ENCODE results near the gene MED31.

The MED31 gene

DNA sequence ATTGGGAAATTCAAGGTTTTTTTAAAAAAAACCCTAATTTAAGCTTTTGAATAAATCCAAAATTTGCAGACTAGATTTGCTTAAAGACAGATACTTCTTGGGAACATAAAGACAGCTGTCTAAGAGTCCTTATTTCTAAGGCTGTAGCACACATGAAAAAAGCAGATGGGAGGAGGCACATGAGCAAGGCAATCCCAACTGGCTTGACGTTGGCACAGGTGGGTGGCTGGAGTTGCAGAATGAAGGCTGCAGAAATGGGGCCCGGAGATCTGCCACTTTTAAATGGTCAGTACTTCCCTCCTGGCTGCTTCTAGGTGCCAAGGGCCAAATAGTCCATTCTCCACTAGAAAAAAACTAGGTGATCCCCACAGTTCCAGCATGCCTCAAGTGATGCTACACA, 15.3 kb downstream of the MED31 start (continued):
- no peak for TF ChIP-seq ZNF394 (tag by site-specific recombination; IDR thresholded peaks at IDR 0.05; ENCODE audit: borderline replicate concordance)

DNA sequence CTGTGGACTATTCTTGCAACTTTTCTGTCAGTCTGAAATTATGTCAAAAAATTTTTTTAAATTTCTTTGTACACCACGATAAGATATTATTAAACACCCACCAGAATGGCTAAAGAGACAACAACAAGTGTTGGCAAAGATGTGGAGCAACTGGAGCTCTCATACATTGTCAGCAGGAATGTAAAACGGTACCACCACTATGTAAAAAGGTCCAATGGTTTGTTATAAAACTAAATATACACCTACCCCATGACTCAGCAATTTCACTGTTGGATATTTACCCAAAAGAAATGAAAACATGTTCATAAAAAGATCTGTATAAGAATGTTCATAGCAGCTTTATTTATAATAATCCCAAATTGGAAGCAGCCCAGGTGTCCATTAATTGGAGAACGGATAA, 18.1 kb downstream of the MED31 start:
- Histone ChIP-seq H3K27ac (ENCODE audit: extremely low read depth, low read depth, low read length) (no peak overlapping the region), H3K9me3 (ENCODE audit: control insufficient read depth, insufficient read depth, low read depth, low read length) (no peaks in the 10 kb centered on the region), H3K4me3 (ENCODE audit: low read depth, low read length) (no peak overlapping the region), H3K4me1 (ENCODE audit: control insufficient read depth, insufficient read depth, low read length) (no peaks in the 10 kb centered on the region), H3K36me3 (ENCODE audit: control insufficient read depth in 2 of 2, insufficient read depth in 1 of 2, low read length in 2 of 2) (peaks cover 57 to 72% of the 10 kb centered on the region in 2 experiments)
- CTCF ChIA-PET = interaction anchor here (0.5 to 0.6 kb wide), 2 partner anchors 11 to 388 kb away, joined by 3 to 4 read pairs; no protein-coding TSS in a partner anchor
- POLR2A ChIA-PET = no interaction called here
- TF ChIP-seq GLI2 (tag by site-specific recombination; IDR thresholded peaks at IDR 0.05; ENCODE audit: borderline replicate concordance, low read depth) (no peak), ZNF776 (tag by site-specific recombination; IDR thresholded peaks at IDR 0.05; ENCODE audit: borderline replicate concordance) (no peak)
- TF ChIP-seq, protein P1, sequence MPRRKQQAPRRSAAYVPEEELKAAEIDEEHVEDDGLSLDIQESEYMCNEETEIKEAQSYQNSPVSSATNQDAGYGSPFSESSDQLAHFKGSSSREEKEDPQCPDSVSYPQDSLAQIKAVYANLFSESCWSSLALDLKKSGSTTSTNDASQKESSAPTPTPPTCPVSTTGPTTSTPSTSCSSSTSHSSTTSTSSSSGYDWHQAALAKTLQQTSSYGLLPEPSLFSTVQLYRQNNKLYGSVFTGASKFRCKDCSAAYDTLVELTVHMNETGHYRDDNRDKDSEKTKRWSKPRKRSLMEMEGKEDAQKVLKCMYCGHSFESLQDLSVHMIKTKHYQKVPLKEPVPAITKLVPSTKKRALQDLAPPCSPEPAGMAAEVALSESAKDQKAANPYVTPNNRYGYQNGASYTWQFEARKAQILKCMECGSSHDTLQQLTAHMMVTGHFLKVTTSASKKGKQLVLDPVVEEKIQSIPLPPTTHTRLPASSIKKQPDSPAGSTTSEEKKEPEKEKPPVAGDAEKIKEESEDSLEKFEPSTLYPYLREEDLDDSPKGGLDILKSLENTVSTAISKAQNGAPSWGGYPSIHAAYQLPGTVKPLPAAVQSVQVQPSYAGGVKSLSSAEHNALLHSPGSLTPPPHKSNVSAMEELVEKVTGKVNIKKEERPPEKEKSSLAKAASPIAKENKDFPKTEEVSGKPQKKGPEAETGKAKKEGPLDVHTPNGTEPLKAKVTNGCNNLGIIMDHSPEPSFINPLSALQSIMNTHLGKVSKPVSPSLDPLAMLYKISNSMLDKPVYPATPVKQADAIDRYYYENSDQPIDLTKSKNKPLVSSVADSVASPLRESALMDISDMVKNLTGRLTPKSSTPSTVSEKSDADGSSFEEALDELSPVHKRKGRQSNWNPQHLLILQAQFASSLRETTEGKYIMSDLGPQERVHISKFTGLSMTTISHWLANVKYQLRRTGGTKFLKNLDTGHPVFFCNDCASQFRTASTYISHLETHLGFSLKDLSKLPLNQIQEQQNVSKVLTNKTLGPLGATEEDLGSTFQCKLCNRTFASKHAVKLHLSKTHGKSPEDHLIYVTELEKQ (tag by site-specific recombination; IDR thresholded peaks at IDR 0.05; ENCODE audit: borderline replicate concordance) = no peak
- TF ChIP-seq, protein P2, sequence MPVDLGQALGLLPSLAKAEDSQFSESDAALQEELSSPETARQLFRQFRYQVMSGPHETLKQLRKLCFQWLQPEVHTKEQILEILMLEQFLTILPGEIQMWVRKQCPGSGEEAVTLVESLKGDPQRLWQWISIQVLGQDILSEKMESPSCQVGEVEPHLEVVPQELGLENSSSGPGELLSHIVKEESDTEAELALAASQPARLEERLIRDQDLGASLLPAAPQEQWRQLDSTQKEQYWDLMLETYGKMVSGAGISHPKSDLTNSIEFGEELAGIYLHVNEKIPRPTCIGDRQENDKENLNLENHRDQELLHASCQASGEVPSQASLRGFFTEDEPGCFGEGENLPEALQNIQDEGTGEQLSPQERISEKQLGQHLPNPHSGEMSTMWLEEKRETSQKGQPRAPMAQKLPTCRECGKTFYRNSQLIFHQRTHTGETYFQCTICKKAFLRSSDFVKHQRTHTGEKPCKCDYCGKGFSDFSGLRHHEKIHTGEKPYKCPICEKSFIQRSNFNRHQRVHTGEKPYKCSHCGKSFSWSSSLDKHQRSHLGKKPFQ (tag by site-specific recombination; IDR thresholded peaks at IDR 0.05) = no peak
- TF ChIP-seq, protein P3, sequence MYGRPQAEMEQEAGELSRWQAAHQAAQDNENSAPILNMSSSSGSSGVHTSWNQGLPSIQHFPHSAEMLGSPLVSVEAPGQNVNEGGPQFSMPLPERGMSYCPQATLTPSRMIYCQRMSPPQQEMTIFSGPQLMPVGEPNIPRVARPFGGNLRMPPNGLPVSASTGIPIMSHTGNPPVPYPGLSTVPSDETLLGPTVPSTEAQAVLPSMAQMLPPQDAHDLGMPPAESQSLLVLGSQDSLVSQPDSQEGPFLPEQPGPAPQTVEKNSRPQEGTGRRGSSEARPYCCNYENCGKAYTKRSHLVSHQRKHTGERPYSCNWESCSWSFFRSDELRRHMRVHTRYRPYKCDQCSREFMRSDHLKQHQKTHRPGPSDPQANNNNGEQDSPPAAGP (tag by site-specific recombination; IDR thresholded peaks at IDR 0.05) = no peak

DNA sequence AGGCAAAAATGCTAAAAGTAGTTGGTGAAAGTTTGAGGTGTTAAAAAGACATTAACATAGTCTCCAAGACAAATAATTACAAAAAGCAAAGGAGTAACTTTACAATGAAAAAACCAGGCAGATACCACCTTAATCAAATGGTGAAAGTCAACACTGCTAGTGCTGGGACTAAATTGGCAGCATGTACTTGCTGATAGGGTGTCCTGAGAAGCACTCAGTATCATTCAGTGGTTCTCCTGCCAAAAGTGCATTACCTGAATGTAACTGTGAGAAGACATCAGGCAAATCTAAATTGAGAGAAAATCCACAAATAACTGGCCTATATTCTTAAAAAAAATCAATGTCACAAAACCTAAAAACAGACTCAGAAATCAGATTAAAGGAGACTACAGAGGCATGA, 18.9 kb downstream of the MED31 start:
- TF ChIP-seq, protein P4, sequence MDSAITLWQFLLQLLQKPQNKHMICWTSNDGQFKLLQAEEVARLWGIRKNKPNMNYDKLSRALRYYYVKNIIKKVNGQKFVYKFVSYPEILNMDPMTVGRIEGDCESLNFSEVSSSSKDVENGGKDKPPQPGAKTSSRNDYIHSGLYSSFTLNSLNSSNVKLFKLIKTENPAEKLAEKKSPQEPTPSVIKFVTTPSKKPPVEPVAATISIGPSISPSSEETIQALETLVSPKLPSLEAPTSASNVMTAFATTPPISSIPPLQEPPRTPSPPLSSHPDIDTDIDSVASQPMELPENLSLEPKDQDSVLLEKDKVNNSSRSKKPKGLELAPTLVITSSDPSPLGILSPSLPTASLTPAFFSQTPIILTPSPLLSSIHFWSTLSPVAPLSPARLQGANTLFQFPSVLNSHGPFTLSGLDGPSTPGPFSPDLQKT (IDR thresholded peaks at IDR 0.05; ENCODE audit: borderline replicate concordance, low read depth, low read length) = no peak
- no peak for TF ChIP-seq ZNF394 (tag by site-specific recombination; IDR thresholded peaks at IDR 0.05; ENCODE audit: borderline replicate concordance)
- no peak for TF ChIP-seq ZNF157 (tag by site-specific recombination; IDR thresholded peaks at IDR 0.05)
- TF ChIP-seq, protein P5, sequence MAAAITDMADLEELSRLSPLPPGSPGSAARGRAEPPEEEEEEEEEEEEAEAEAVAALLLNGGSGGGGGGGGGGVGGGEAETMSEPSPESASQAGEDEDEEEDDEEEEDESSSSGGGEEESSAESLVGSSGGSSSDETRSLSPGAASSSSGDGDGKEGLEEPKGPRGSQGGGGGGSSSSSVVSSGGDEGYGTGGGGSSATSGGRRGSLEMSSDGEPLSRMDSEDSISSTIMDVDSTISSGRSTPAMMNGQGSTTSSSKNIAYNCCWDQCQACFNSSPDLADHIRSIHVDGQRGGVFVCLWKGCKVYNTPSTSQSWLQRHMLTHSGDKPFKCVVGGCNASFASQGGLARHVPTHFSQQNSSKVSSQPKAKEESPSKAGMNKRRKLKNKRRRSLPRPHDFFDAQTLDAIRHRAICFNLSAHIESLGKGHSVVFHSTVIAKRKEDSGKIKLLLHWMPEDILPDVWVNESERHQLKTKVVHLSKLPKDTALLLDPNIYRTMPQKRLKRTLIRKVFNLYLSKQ (tag by site-specific recombination; IDR thresholded peaks at IDR 0.05; ENCODE audit: borderline replicate concordance) = no peak
- no peak for TF ChIP-seq OSR2 (tag by site-specific recombination; IDR thresholded peaks at IDR 0.05)
- TF ChIP-seq ZNF510 (tag by site-specific recombination; IDR thresholded peaks at IDR 0.05; ENCODE audit: insufficient replicate concordance) = no peak
- TF ChIP-seq ZNF175 (tag by site-specific recombination; IDR thresholded peaks at IDR 0.05) = no peak
- no peak for TF ChIP-seq ZNF501 (tag by site-specific recombination; IDR thresholded peaks at IDR 0.05)
- no peak for TF ChIP-seq ZXDB (tag by site-specific recombination; IDR thresholded peaks at IDR 0.05)
- no peak for TF ChIP-seq ZFHX2 (tag by site-specific recombination; conservative IDR thresholded peaks at IDR 0.05)
- TF ChIP-seq, protein P6, sequence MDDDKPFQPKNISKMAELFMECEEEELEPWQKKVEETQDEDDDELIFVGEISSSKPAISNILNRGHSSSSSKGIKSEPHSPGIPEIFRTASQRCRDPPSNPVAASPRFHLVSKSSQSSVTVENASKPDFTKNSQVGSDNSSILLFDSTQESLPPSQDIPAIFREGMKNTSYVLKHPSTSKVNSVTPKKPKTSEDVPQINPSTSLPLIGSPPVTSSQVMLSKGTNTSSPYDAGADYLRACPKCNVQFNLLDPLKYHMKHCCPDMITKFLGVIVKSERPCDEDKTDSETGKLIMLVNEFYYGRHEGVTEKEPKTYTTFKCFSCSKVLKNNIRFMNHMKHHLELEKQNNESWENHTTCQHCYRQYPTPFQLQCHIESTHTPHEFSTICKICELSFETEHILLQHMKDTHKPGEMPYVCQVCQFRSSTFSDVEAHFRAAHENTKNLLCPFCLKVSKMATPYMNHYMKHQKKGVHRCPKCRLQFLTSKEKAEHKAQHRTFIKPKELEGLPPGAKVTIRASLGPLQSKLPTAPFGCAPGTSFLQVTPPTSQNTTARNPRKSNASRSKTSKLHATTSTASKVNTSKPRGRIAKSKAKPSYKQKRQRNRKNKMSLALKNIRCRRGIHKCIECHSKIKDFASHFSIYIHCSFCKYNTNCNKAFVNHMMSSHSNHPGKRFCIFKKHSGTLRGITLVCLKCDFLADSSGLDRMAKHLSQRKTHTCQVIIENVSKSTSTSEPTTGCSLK (tag by site-specific recombination; IDR thresholded peaks at IDR 0.05) = no peak
- no peak for TF ChIP-seq SALL2 (tag by site-specific recombination; IDR thresholded peaks at IDR 0.05; ENCODE audit: borderline replicate concordance)
- ChIA-PET CTCF (interaction anchor here (0.5 kb wide), 1 partner anchor 389 kb away, joined by 4 read pairs; no protein-coding TSS in a partner anchor), POLR2A (no interaction called here)
- H3K9me3 ChIP-seq (ENCODE audit: control insufficient read depth, insufficient read depth, low read depth, low read length) = no peaks in the 10 kb centered on the region
- no peaks in the 10 kb centered on the region for H3K4me1 ChIP-seq (ENCODE audit: control insufficient read depth, insufficient read depth, low read length)
- H3K27ac ChIP-seq (ENCODE audit: extremely low read depth, low read depth, low read length) = no peak overlapping the region
- H3K4me3 ChIP-seq (ENCODE audit: low read depth, low read length) = no peak overlapping the region
- peaks cover 61 to 79% of the 10 kb centered on the region in 2 experiments for H3K36me3 ChIP-seq (ENCODE audit: control insufficient read depth in 2 of 2, insufficient read depth in 1 of 2, low read length in 2 of 2)

All from HEK293 (cell line).